ENCODE measurements around the gene BCDIN3D.
"Not testable (repeated sequence)": the region's sequence is repeated elsewhere in the genome, so short reads cannot be mapped to it uniquely, and the experiment has no call there.

BCDIN3D gene

GRCh38 chr12:49875115-49875720, 32.3 kb upstream of the BCDIN3D start:
- DNase-seq, result no peak

- no peak for DNase-seq
Measured at GRCh38 chr12:49874142-49874897, 31.4 kb upstream of the BCDIN3D start.

GRCh38 chr12:49873361-49873934, 30.5 kb upstream of the BCDIN3D start:
- peak; percentile 71 for DNase-seq

- DNase-seq, result peak; percentile 28
Measured at GRCh38 chr12:49872781-49873181, 29.9 kb upstream of the BCDIN3D start.

GRCh38 chr12:49872381-49872780, 29.5 kb upstream of the BCDIN3D start:
- DNase-seq, result no peak

- DNase-seq, result not testable (repeated sequence)
Measured at GRCh38 chr12:49871811-49872251, 28.9 kb upstream of the BCDIN3D start.

GRCh38 chr12:49871263-49871561, 28.3 kb upstream of the BCDIN3D start:
- DNase-seq, result no peak

- DNase-seq, result no peak
Measured at GRCh38 chr12:49870501-49871262, 27.8 kb upstream of the BCDIN3D start.

GRCh38 chr12:49869816-49870500, 27.1 kb upstream of the BCDIN3D start:
- no peak for DNase-seq

- peak; percentile 99 for DNase-seq
Measured at GRCh38 chr12:49868952-49869815, 26.3 kb upstream of the BCDIN3D start.

GRCh38 chr12:49868449-49868848, 25.5 kb upstream of the BCDIN3D start:
- no peak for DNase-seq

GRCh38 chr12:49867570-49868341, 24.9 kb upstream of the BCDIN3D start:
- DNase-seq, result peak; percentile 26

- DNase-seq, result peak; percentile 1
Measured at GRCh38 chr12:49866859-49867569, 24.1 kb upstream of the BCDIN3D start.

- no peak for DNase-seq
Measured at GRCh38 chr12:49865782-49866135, 22.9 kb upstream of the BCDIN3D start.

GRCh38 chr12:49865109-49865781, 22.3 kb upstream of the BCDIN3D start:
- no peak for DNase-seq

- DNase-seq, result no peak
Measured at GRCh38 chr12:49864798-49865090, 21.8 kb upstream of the BCDIN3D start.

- peak; percentile 79 for DNase-seq
Measured at GRCh38 chr12:49863946-49864797, 21.3 kb upstream of the BCDIN3D start.

GRCh38 chr12:49860921-49861320, 18.0 kb upstream of the BCDIN3D start:
- not testable (repeated sequence) for DNase-seq

GRCh38 chr12:49855890-49856289, 13.0 kb upstream of the BCDIN3D start:
- not testable (repeated sequence) for DNase-seq
